Measurements from ENCODE around the gene ST3GAL2.

Gene ST3GAL2, protein sequence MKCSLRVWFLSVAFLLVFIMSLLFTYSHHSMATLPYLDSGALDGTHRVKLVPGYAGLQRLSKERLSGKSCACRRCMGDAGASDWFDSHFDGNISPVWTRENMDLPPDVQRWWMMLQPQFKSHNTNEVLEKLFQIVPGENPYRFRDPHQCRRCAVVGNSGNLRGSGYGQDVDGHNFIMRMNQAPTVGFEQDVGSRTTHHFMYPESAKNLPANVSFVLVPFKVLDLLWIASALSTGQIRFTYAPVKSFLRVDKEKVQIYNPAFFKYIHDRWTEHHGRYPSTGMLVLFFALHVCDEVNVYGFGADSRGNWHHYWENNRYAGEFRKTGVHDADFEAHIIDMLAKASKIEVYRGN

DNA sequence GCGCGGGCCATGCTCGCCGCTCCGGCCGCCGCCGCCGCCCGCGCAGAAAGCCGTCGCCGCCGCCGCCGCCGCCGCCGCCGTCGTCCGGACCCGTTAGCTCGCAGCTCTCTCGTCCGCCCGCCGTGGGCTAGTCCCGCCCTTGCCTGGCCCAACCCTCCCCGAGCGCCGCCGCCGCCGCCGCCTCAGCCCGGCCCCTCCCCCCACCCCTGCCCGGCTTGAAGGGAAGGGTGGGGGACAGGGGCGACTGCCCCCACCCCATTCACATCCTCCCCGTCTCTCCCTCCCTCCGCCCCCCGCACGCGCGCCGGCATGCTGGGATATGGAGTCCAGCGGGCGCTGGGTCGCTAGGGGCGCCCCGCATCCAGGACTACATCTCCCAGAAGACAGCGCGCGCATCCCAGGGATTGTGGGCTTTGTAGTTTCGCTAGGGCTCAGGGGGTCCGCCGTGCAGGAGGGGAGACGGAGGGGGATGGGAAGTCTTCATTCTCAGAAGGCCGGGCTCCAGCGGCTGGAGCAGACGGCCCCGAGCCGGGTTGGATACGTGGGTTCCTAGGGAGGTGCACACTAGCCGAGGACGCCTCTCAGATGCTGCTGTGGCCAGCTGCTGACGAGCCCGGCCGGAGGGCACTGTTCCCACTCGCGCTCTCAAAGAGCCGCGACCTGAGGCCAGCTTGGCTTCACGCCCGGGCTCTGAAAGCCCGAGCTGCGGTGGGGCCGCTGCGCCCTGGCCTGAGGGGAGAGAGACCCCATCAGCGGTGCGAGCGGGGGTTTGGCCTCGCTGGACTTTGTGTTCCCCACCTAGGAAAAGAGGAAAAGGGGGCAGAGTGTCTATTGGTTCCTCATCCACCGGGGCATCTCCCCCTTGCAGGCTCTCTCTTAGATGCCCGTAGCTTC, at the start of gene ST3GAL2:
Gene ST3GAL2, minus strand, starts transcription at position 132 of the 894 bp plus-strand sequence. CDS start 40,570 bp downstream, outside the sequence.
- TF ChIP-seq, protein P1, sequence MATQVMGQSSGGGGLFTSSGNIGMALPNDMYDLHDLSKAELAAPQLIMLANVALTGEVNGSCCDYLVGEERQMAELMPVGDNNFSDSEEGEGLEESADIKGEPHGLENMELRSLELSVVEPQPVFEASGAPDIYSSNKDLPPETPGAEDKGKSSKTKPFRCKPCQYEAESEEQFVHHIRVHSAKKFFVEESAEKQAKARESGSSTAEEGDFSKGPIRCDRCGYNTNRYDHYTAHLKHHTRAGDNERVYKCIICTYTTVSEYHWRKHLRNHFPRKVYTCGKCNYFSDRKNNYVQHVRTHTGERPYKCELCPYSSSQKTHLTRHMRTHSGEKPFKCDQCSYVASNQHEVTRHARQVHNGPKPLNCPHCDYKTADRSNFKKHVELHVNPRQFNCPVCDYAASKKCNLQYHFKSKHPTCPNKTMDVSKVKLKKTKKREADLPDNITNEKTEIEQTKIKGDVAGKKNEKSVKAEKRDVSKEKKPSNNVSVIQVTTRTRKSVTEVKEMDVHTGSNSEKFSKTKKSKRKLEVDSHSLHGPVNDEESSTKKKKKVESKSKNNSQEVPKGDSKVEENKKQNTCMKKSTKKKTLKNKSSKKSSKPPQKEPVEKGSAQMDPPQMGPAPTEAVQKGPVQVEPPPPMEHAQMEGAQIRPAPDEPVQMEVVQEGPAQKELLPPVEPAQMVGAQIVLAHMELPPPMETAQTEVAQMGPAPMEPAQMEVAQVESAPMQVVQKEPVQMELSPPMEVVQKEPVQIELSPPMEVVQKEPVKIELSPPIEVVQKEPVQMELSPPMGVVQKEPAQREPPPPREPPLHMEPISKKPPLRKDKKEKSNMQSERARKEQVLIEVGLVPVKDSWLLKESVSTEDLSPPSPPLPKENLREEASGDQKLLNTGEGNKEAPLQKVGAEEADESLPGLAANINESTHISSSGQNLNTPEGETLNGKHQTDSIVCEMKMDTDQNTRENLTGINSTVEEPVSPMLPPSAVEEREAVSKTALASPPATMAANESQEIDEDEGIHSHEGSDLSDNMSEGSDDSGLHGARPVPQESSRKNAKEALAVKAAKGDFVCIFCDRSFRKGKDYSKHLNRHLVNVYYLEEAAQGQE (IDR thresholded peaks at IDR 0.05; ENCODE audit: low read depth): no peak
- peak; percentile 99 for TF ChIP-seq ZBTB7A (IDR thresholded peaks at IDR 0.05; ENCODE audit: low read depth)
- TF ChIP-seq EGR1 (IDR thresholded peaks at IDR 0.05): peak; percentile 65; the same call in 1 of the 2 replicates
- TF ChIP-seq TEAD4 (IDR thresholded peaks at IDR 0.05): peak; percentile 42; the same call in 1 of the 2 replicates
- TF ChIP-seq NFIC (IDR thresholded peaks at IDR 0.05): peak; percentile 24; the same call in 1 of the 2 replicates
- TF ChIP-seq EP300 (IDR thresholded peaks at IDR 0.05; ENCODE audit: borderline replicate concordance): no peak
- TF ChIP-seq RAD21 (IDR thresholded peaks at IDR 0.05; ENCODE audit: low read depth): no peak
- TF ChIP-seq CEBPB (IDR thresholded peaks at IDR 0.05): no peak
- TF ChIP-seq, protein P2, sequence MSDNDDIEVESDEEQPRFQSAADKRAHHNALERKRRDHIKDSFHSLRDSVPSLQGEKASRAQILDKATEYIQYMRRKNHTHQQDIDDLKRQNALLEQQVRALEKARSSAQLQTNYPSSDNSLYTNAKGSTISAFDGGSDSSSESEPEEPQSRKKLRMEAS (IDR thresholded peaks at IDR 0.05): no peak
- TF ChIP-seq, protein P3, sequence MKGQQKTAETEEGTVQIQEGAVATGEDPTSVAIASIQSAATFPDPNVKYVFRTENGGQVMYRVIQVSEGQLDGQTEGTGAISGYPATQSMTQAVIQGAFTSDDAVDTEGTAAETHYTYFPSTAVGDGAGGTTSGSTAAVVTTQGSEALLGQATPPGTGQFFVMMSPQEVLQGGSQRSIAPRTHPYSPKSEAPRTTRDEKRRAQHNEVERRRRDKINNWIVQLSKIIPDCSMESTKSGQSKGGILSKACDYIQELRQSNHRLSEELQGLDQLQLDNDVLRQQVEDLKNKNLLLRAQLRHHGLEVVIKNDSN (IDR thresholded peaks at IDR 0.05): peak; percentile 48; the same call in 1 of the 2 replicates
- TF ChIP-seq TAF1 (IDR thresholded peaks at IDR 0.05; ENCODE audit: low read depth): peak; percentile 48
- peak; percentile 86 for TF ChIP-seq TCF12 (IDR thresholded peaks at IDR 0.05; ENCODE audit: low read depth)
- TF ChIP-seq YY1 (IDR thresholded peaks at IDR 0.05; ENCODE audit: low read depth): peak; percentile 65; the same call in 1 of the 2 replicates

DNA sequence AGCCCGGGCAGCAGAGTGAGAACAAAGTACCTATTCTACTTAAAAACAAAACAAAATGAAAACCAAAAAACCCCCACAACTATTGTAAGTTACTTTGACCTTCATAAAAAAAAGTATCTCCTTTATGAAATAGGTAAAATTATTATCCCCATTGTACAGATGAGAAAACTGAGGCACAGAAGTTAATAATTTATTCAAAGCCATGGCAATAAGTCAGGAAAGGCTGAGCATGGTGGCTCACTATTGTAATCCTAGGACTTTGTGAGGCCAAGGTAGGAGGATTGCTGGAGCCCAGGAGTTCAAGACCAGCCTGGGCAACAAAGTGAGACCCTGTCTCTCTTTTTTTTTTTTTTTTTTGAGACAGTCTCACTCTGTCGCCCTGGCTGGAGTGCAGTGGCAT, 46.0 kb upstream of the ST3GAL2 start:
- no peak for TF ChIP-seq YY1 (IDR thresholded peaks at IDR 0.05; ENCODE audit: low read depth)
- TF ChIP-seq, protein P1 (IDR thresholded peaks at IDR 0.05; ENCODE audit: low read depth): no peak
- TF ChIP-seq, protein P2 (IDR thresholded peaks at IDR 0.05): no peak

DNA sequence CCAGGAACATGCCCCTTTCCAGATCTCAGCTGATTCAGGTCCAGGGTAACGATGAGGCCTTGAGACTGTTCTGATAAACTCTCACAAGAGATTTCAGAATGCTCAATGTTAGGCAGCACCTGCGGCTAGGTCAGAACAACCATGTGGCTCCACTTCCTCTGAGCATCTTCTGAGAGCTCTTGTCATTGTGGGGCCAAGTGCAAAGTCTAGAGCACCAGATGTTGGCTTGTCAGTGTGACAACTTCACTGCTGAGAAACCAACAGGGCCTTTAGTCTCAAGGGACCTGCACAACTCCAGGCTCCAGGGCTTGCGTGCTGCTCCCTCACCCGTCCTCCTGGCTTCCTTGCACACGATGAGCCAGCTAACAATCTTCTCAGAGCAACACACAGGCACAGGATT, 44.5 kb upstream of the ST3GAL2 start:
- no peak for TF ChIP-seq EP300 (IDR thresholded peaks at IDR 0.05; ENCODE audit: borderline replicate concordance)
- TF ChIP-seq TAF1 (IDR thresholded peaks at IDR 0.05; ENCODE audit: low read depth): no peak
- no peak for TF ChIP-seq FOXM1 (IDR thresholded peaks at IDR 0.05; ENCODE audit: borderline replicate concordance, low read depth)

DNA sequence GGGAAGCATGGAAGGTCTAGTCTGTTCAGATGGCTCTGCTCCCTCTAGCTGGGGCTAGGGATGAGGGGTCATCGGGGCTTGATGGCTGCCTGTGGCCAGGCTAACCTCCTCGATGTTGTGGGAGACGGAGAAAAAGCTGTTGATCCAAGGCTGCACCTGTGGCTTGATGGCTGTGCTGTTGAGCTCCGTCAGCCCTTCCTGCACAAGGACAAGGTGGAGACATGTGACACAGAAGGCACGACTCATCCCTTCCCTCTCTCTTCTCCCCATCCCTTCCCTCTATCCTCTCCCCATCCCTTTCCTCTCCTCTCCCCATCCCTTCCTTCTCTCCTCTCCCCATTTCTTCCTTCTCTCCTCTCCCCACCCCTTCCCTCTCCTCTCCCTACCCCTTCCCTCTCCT, 43.7 kb upstream of the ST3GAL2 start:
- TF ChIP-seq FOXM1 (IDR thresholded peaks at IDR 0.05; ENCODE audit: borderline replicate concordance, low read depth): no peak
- TF ChIP-seq EP300 (IDR thresholded peaks at IDR 0.05; ENCODE audit: borderline replicate concordance): no peak
- TF ChIP-seq CEBPB (IDR thresholded peaks at IDR 0.05): no peak
- TF ChIP-seq TEAD4 (IDR thresholded peaks at IDR 0.05): no peak
- TF ChIP-seq NFIC (IDR thresholded peaks at IDR 0.05): no peak
- TF ChIP-seq, protein P1 (IDR thresholded peaks at IDR 0.05; ENCODE audit: low read depth): no peak
- no peak for TF ChIP-seq TCF12 (IDR thresholded peaks at IDR 0.05; ENCODE audit: low read depth)
- TF ChIP-seq, protein P2 (IDR thresholded peaks at IDR 0.05): no peak
- TF ChIP-seq ZBTB7A (IDR thresholded peaks at IDR 0.05; ENCODE audit: low read depth): no peak
- no peak for TF ChIP-seq EGR1 (IDR thresholded peaks at IDR 0.05)
- TF ChIP-seq RAD21 (IDR thresholded peaks at IDR 0.05; ENCODE audit: low read depth): no peak
- no peak for TF ChIP-seq YY1 (IDR thresholded peaks at IDR 0.05; ENCODE audit: low read depth)
- TF ChIP-seq, protein P3 (IDR thresholded peaks at IDR 0.05): no peak
- no peak for TF ChIP-seq CREB1 (IDR thresholded peaks at IDR 0.05; ENCODE audit: low read depth)
- no peak for TF ChIP-seq TAF1 (IDR thresholded peaks at IDR 0.05; ENCODE audit: low read depth)
